NCI-H2171 treated with DMSO at 0.1 percent for 48 hours (cell line): Measurements from ENCODE around the gene PPP1R13L.
"Not testable (repeated sequence)": the region's sequence is repeated elsewhere in the genome, so short reads cannot be mapped to it uniquely, and the experiment has no call there.

ENCODE experiments used
- DNase-seq: peaks from one replicate; lab custom pipeline; 2025; lab: John Stamatoyannopoulos, UW

Gene PPP1R13L

GRCh38 chr19:45346449-45346848, 58.4 kb downstream of the PPP1R13L start:
- no peak for DNase-seq

- no peak for DNase-seq
These were observed 59.4 kb downstream of the PPP1R13L start for GRCh38 chr19:45345506-45345860.

GRCh38 chr19:45344621-45345505, 60.0 kb downstream of the PPP1R13L start:
- DNase-seq, result no peak

GRCh38 chr19:45342911-45343310, 62.0 kb downstream of the PPP1R13L start:
- DNase-seq, result no peak

GRCh38 chr19:45340899-45341453, 63.9 kb downstream of the PPP1R13L start:
- DNase-seq, result no peak

- peak; percentile 55 for DNase-seq
These were observed 64.5 kb downstream of the PPP1R13L start, which contains the start of gene KLC3 for GRCh38 chr19:45340232-45340898. TSS of gene KLC3 (plus strand) at chr19:45340750. CDS start at chr19:45345542, 4,792 bp downstream.

- no peak for DNase-seq
These were observed 65.2 kb downstream of the PPP1R13L start for GRCh38 chr19:45339629-45340028.

GRCh38 chr19:45336696-45337251, 68.1 kb downstream of the PPP1R13L start:
- no peak for DNase-seq

- not testable (repeated sequence) for DNase-seq
These were observed 70.0 kb downstream of the PPP1R13L start for GRCh38 chr19:45334881-45335280.

- DNase-seq, result no peak
These were observed 71.1 kb downstream of the PPP1R13L start for GRCh38 chr19:45333609-45334303.

GRCh38 chr19:45331411-45331810, 73.5 kb downstream of the PPP1R13L start:
- no peak for DNase-seq
